Retinal pigment epithelial cell (primary cell): ENCODE data around the gene AQP2.

ENCODE experiments used
- DNase-seq: peaks from one replicate; pipeline ENCODE4 v3.0.0-alpha.2; 2010; ENCODE audit warnings: low read depth
- H3K4me3 ChIP-seq: 2 replicates; pipeline ENCODE4 v1.5.1; 2011; ENCODE audit warnings: mild to moderate bottlenecking, low read length, control low read depth, moderate library complexity
- TF ChIP-seq, protein P1 (sequence below): conservative IDR thresholded peaks from 2 replicates; pipeline ENCODE4 v1.5.1; 2011; ENCODE audit warnings: low read depth, low read length, control low read depth, inconsistent platforms

The AQP2 gene

DNA sequence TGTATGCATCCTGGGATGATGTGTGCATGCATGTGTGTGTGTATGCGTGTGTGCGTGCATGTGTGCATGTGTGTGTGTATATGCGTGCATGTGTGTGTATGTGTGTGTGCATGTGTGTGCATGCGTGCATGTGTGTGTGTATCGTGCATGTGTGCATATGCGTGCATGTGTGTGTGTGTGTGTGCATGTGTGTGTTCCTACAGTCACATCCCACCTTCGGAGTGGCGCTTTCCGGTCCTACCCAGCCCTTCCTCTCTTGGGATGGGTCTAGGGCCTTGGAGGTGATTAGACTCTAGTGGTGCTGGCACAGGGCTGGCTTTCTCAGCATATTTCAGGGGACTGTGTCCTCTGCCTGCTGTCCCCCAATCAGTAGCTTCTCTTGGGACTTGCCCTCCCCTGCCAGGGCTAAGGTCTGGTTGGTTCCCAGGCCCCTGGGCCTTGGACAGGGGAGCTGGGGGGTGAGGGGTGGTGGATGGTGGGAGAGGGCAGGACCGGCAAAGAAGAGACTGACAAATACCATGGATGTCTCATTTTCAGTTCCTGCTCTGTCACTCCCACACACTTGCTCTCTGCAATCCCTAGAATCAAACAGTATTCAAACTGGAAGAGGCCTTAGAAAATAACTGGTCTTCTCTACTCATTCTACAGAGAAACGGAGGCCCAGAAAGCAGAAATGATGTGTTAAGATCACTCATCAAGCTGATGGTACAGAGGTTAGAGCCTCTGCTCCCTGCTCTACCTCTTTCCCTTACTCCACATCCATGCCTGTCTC, 24.9 kb upstream of the AQP2 start:
- no peak overlapping the region for H3K4me3 ChIP-seq
- no peak for DNase-seq
- TF ChIP-seq, protein P1, sequence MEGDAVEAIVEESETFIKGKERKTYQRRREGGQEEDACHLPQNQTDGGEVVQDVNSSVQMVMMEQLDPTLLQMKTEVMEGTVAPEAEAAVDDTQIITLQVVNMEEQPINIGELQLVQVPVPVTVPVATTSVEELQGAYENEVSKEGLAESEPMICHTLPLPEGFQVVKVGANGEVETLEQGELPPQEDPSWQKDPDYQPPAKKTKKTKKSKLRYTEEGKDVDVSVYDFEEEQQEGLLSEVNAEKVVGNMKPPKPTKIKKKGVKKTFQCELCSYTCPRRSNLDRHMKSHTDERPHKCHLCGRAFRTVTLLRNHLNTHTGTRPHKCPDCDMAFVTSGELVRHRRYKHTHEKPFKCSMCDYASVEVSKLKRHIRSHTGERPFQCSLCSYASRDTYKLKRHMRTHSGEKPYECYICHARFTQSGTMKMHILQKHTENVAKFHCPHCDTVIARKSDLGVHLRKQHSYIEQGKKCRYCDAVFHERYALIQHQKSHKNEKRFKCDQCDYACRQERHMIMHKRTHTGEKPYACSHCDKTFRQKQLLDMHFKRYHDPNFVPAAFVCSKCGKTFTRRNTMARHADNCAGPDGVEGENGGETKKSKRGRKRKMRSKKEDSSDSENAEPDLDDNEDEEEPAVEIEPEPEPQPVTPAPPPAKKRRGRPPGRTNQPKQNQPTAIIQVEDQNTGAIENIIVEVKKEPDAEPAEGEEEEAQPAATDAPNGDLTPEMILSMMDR: no peak

DNA sequence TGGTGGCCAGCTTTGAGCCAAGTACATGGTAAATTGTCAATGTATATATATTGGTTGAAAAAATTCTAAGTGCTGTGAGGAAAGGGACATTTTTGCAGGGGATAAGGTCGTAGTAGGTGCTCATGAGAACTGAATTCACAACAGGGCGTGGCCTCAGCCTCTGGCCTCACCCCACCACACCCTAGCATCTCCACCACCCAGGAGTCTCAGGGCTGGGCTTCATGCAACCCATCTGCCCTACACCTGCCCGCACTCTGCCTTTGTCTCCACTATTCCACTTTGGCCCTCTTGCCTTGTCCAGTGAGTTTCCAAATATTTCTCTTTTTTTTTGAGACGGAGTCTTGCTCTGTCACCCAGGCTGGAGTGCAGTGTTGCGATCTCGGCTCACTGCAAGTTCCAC, 22.1 kb upstream of the AQP2 start:
- TF ChIP-seq, protein P1: no peak
- no peak for DNase-seq
- H3K4me3 ChIP-seq: no peak overlapping the region

DNA sequence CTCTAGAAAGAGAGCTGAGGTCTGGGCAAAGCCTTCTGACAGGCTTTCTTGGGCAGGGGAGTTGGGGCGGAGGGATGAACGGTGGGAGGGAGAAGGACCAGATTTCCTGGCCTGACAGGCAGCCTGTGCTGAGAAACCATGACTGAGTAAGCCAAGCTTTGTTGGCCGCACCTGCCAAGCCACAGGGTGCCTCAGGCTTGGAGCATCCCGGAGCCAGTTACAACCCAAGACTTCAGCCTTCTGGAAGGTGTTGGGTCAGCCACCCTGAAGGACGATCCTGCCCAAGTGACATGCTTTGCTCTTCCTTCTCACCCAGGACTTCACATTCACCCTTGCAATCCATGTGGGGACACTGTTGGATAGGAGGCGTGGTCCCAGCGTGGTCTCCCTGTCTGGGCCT, 21.0 kb upstream of the AQP2 start:
- no peak overlapping the region for H3K4me3 ChIP-seq
- TF ChIP-seq, protein P1: no peak
- no peak for DNase-seq

DNA sequence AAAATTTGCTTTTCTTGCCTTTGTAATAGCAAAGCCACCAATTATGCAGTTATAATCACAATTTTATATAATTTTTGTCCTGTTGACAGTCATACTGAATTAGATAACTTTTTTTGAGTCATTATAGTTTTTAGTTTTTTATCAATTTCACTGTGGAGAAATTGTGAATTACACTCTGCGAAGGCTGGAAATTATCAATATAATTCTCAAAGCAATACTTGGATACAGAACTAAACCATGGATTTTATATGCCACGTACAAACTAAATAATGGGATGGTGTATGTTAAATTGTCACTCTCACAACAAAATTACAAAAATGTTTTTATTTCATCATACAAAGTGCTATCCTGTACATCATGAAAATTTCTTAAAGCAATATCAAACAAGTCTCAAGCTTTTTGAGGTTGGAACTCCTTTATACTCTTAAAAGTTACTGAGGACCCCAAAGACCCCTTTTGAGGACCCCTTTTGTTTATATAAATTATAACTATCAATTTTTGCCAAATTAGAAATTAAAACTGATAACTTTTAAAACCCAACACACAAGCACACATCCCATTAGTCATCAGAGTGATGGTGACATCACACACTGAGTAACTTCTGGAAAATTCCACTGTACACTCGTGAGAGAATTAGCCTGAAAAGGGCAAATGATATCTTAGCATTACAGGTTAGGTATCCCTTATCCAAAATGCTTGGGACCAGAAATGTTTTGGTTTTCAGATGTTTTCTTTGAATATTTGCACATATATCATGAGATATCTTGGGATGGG, 19.8 kb upstream of the AQP2 start:
- TF ChIP-seq, protein P1: no peak
- no peak for DNase-seq
- no peak overlapping the region for H3K4me3 ChIP-seq

DNA sequence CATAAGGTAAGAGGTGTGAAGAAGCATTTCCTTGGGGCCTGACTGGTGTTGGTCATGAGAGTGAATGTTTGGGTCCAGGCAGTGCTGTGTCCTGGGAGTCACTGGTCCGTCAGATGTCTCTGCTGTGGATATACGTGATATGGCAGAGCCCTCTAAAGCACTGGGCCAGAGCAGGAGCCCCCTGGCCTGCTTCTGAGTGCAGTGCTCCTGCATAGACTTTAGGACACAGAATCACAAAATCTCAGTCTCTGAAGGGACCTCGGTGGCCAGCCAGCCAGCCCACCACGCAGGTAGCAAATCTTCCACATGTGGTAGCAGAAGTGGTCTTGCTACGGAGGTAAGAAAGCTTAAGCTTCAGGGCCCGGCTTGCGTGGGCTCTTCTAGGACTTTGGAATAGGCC, 18.5 kb upstream of the AQP2 start:
- no peak overlapping the region for H3K4me3 ChIP-seq
- TF ChIP-seq, protein P1: no peak
- no peak for DNase-seq

DNA sequence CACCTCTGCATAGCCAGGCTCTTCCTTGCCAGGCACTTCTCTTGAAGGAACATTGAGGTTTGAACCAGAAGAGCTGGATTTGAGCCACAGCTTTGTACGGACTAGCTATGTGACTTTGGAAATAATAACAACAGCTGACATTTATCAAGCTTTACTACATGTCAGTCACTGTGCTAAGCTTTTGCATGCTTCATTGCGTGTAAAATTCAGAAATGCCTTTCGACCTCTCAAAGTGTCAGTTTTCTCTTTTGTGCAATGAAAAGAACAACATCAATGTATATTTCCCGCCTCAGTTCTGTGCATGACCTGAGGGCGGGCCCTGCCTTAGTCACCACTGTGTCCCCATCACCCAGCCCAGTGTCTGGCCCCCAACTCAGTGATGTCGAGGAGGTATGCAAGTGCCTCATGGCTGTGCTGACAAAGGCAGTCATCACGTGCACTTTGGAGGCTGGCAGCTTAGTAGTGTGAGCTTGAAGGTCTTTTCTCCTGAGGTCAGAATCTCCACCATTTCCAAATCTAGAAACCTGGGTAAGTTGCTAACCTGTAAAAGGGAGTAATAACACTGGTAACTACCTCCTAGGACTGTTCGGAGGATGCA, 17.9 kb upstream of the AQP2 start:
- no peak for DNase-seq
- TF ChIP-seq, protein P1: no peak
- no peak overlapping the region for H3K4me3 ChIP-seq
